SK-N-MC (cell line): ENCODE results near the gene AURKB.

ENCODE experiments used
- EZH2 ChIP-seq: fragments of 200-600 bp; sonication (generic); IDR thresholded peaks from one replicate; pipeline ENCODE4 v1.6.1; 2017; ENCODE audit warnings: antibody characterized with exemption
- POLR2AphosphoS5 ChIP-seq: IDR thresholded peaks from 2 replicates; pipeline ENCODE4 v1.6.1; 2012; ENCODE audit warnings: mild to moderate bottlenecking, low read depth, low read length, borderline replicate concordance

GRCh38 chr17:8256291-8256690 lies 45.9 kb upstream of the AURKB start:
- TF ChIP-seq POLR2AphosphoS5 (no peak), EZH2 (no peak)
